Mesenchymal stem cell (in vitro differentiated cells and primary cell): Measurements from ENCODE around the gene POLR3K.

ENCODE experiments used
- DNase-seq: peaks from one replicate; pipeline ENCODE4 v3.0.0-alpha.2; 2013
- H2AFZ ChIP-seq: one replicate; pipeline ENCODE4 v1.6.1; 2013; ENCODE audit warnings: low read depth, mild to moderate bottlenecking, control low read depth, inconsistent platforms, low read length, moderate library complexity
- H2AK5ac ChIP-seq: 2 replicates; pipeline ENCODE4 v1.6.1; 2013; ENCODE audit warnings: low read length, moderate library complexity, mild to moderate bottlenecking, inconsistent platforms; ENCODE audit not compliant: severe bottlenecking
- H2BK120ac ChIP-seq: one replicate; pipeline ENCODE4 v1.6.1; 2013; ENCODE audit warnings: low read depth, mild to moderate bottlenecking, inconsistent platforms, low read length, moderate library complexity
- H2BK12ac ChIP-seq, 2 experiments: one replicate each; pipeline ENCODE4 v1.6.1; 2013; ENCODE audit warnings: inconsistent platforms in 2 of 2, low read length in 2 of 2, mild to moderate bottlenecking in 2 of 2, moderate library complexity in 2 of 2, control low read depth in 1 of 2
- H2BK15ac ChIP-seq: one replicate; pipeline ENCODE4 v1.6.1; 2013; ENCODE audit warnings: mild to moderate bottlenecking, low read depth, inconsistent platforms; ENCODE audit not compliant: poor library complexity, severe bottlenecking
- H2BK5ac ChIP-seq: 2 replicates; pipeline ENCODE4 v1.6.1; 2013; ENCODE audit warnings: low read depth, mild to moderate bottlenecking, low read length, control low read depth, inconsistent platforms; ENCODE audit not compliant: poor library complexity, severe bottlenecking
- H3K14ac ChIP-seq, 2 experiments: one replicate each; pipeline ENCODE4 v1.6.1; 2013; ENCODE audit warnings: inconsistent platforms in 2 of 2, low read length in 2 of 2, control low read depth in 1 of 2, mild to moderate bottlenecking in 1 of 2, moderate library complexity in 1 of 2
- H3K18ac ChIP-seq, 2 experiments: one replicate each; pipeline ENCODE4 v1.6.1; 2013; ENCODE audit warnings: inconsistent platforms in 2 of 2, low read length in 2 of 2, control low read depth in 1 of 2, low read depth in 1 of 2, mild to moderate bottlenecking in 1 of 2
- H3K23ac ChIP-seq, 2 experiments: one replicate each; pipeline ENCODE4 v1.6.1; 2013; ENCODE audit warnings: inconsistent platforms in 2 of 2, low read length in 2 of 2, mild to moderate bottlenecking in 2 of 2, moderate library complexity in 2 of 2, control low read depth in 1 of 2
- H3K27ac ChIP-seq: 2 replicates; pipeline ENCODE4 v1.5.1; 2013; ENCODE audit warnings: mild to moderate bottlenecking, moderate library complexity, low read length, control low read depth, inconsistent platforms; ENCODE audit not compliant: poor library complexity, severe bottlenecking
- H3K27me3 ChIP-seq, 2 experiments: 2 replicates each; pipeline versions ENCODE4 v1.6.1 to v1.7.0; 2013; ENCODE audit warnings: low read length in 2 of 2, mild to moderate bottlenecking in 2 of 2, moderate library complexity in 2 of 2, control low read depth in 1 of 2, inconsistent platforms in 1 of 2; ENCODE audit not compliant: control insufficient read depth in 1 of 2, insufficient read depth in 1 of 2
- H3K36me3 ChIP-seq, 2 experiments: 2 replicates each; pipeline versions ENCODE4 v1.6.1 to v1.7.0; 2013; ENCODE audit warnings: low read length in 2 of 2, control low read depth in 1 of 2, inconsistent platforms in 1 of 2, low read depth in 1 of 2, mild to moderate bottlenecking in 1 of 2; ENCODE audit not compliant: insufficient read depth in 2 of 2, control insufficient read depth in 1 of 2
- H3K4ac ChIP-seq, 2 experiments: one replicate each; pipeline ENCODE4 v1.6.1; 2013; ENCODE audit warnings: inconsistent platforms in 2 of 2, low read length in 2 of 2, mild to moderate bottlenecking in 2 of 2, moderate library complexity in 2 of 2, control low read depth in 1 of 2, low read depth in 1 of 2
- H3K4me1 ChIP-seq: 2 replicates; pipeline ENCODE4 v1.6.1; 2013; ENCODE audit warnings: low read depth, low read length, control low read depth; ENCODE audit not compliant: control insufficient read depth, insufficient read depth
- H3K4me2 ChIP-seq: 2 replicates; pipeline ENCODE4 v1.6.1; 2013; ENCODE audit warnings: low read length, mild to moderate bottlenecking, inconsistent platforms; ENCODE audit not compliant: poor library complexity, severe bottlenecking
- H3K4me3 ChIP-seq, 2 experiments: 2 replicates each; pipeline versions ENCODE4 v1.5.1 to v1.7.0; 2013; ENCODE audit warnings: low read length in 2 of 2, mild to moderate bottlenecking in 2 of 2, control low read depth in 1 of 2, low read depth in 1 of 2; ENCODE audit not compliant: insufficient read depth in 1 of 2
- H3K79me1 ChIP-seq: replicated peaks from 2 replicates; pipeline ENCODE4 v1.6.1; 2013; ENCODE audit warnings: mild to moderate bottlenecking, control low read depth, low read length, inconsistent platforms; ENCODE audit not compliant: poor library complexity, severe bottlenecking
- H3K9ac ChIP-seq: 2 replicates; pipeline ENCODE4 v1.7.0; 2013; ENCODE audit warnings: mild to moderate bottlenecking, low read length, moderate library complexity
- H3K9me3 ChIP-seq: 2 replicates; pipeline ENCODE4 v1.7.0; 2013; ENCODE audit warnings: mild to moderate bottlenecking, low read length; ENCODE audit not compliant: control insufficient read depth
- H4K8ac ChIP-seq: one replicate; pipeline ENCODE4 v1.6.1; 2013; ENCODE audit warnings: inconsistent platforms, mild to moderate bottlenecking, low read length, moderate library complexity
- H4K91ac ChIP-seq: one replicate; pipeline ENCODE4 v1.6.1; 2013; ENCODE audit warnings: mild to moderate bottlenecking, low read length, inconsistent platforms
- WGBS: methylation state at CpG from one replicate; pipeline ENCODE4 v1.1.7; 2013; ENCODE audit warnings: mixed read lengths; 5-methylcytosine and 5-hydroxymethylcytosine counted together

Gene POLR3K

DNA sequence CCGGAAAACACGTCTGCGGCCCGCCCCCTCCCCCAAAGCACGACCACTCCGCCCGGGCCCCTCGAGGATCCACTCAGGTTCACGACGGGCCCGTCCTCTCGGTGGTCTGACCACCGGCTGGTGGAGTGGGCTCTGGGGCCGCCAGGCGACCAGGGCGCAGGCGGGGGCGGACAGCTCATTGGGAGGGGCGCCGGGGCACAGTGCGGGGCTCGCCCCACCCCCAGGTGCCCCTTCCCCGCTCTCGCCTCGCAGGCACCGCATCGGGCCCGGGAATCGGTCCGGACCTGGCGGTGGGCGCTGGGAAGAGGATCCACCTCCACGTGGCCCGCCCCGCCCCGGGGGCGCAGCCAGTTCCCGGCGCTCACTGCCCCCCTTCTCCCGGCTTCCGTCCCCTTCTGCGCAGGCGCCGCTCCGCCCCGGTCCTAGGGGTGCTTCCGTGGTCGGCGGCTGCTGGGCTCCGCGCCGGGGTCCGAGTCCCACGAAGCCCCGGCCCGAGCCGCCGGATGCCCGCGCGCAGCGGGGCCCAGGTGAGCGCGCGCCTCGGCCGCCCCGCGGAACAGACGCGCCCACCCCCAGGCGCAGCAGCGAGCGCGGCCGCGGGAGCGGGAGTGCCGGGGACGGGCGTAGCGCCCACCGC, 24.5 kb upstream of the POLR3K start, which contains the start of gene MPG:
Gene MPG, plus strand, starts transcription at position 419 of the 637 bp plus-strand sequence. Its CDS starts 85 bp downstream, at position 504.
- peak; percentile 83 for DNase-seq
- peak within 1 kb of the TSS; percentile 76 to 97 for H2BK12ac ChIP-seq
- WGBS, result under 1% methylated on average over 76 of the region's 83 CpGs

DNA sequence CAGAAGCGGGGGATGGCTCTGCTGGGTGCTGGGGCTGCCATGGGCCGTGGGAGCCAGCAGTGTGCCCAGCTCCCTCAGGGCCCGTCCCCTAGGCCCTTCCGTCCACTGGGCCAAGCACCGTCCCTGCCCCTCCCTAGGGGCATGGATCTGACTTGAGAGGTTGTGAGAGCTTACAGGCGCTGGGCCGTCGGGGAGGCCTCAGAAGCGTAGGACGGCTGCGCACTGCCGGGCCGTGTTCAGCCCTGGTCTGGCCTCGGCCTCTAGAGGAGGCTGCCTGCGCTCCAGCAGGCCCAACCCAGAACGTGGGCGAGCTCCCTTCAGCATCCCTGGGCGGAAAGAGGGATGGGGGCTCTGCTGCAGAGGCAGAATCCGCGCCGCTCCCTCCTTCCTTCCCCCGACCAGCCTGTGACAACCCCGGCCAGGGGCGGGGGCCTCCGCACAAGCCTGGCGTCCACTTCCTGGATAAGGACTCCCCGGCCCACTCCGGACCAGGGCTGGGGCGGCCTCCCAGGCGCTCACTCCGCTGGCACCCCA, 23.9 kb upstream of the POLR3K start:
- Histone ChIP-seq H3K27ac (peak overlapping the region; percentile 90), H2AFZ (no peak overlapping the region), H2BK120ac (peak overlapping the region; percentile 100), H4K91ac (peak overlapping the region; percentile 99), H4K8ac (peak overlapping the region; percentile 98), H2BK12ac (peak overlapping the region; percentile 76 to 97), H3K4me1 (peaks cover 76% of the 10 kb centered on the region), H3K4ac (peak overlapping the region; percentile 92 to 100), H3K9ac (peak overlapping the region; percentile 92), H3K23ac (peak overlapping the region in 1 of 2 experiments; percentile 81), H3K27me3 (no peaks in the 10 kb centered on the region), H2BK5ac (peak overlapping the region; percentile 87), H3K9me3 (no peaks in the 10 kb centered on the region), H2BK15ac (peak overlapping the region; percentile 96), H3K14ac (peak overlapping the region in 1 of 2 experiments; percentile 96), H3K18ac (peak overlapping the region; percentile 99 to 100), H2AK5ac (peak overlapping the region; percentile 28), H3K36me3 (peaks cover 22 to 28% of the 10 kb centered on the region in 2 experiments), H3K4me3 (peak overlapping the region; percentile 84 to 88), H3K4me2 (peak overlapping the region; percentile 54), H3K79me1 (peaks cover 12% of the 10 kb centered on the region)
- DNase-seq, result peak; percentile 88
- WGBS, result 13% methylated on average over 27 of the region's 31 CpGs

More for the DNA sequence above, 24.5 kb upstream of the POLR3K start, which contains the start of gene MPG:
- Histone ChIP-seq H3K4me3 (peak within 1 kb of the TSS; percentile 84 to 88), H3K36me3 (peaks cover 25 to 34% of the 10 kb centered on the region in 2 experiments), H4K8ac (peak within 1 kb of the TSS; percentile 98), H3K4me1 (peaks cover 77% of the 10 kb centered on the region), H3K9ac (peak within 1 kb of the TSS; percentile 92), H3K27me3 (no peaks in the 10 kb centered on the region), H3K23ac (peak within 1 kb of the TSS in 1 of 2 experiments; percentile 96), H3K18ac (peak within 1 kb of the TSS; percentile 99 to 100), H2AFZ (peak within 1 kb of the TSS; percentile 18), H4K91ac (peak within 1 kb of the TSS; percentile 99), H3K14ac (peak within 1 kb of the TSS in 1 of 2 experiments; percentile 97), H2BK120ac (peak within 1 kb of the TSS; percentile 100), H3K79me1 (peaks cover 10% of the 10 kb centered on the region), H3K27ac (peak within 1 kb of the TSS; percentile 90), H2AK5ac (peak within 1 kb of the TSS; percentile 45), H3K4me2 (peak within 1 kb of the TSS; percentile 96), H3K4ac (peak within 1 kb of the TSS; percentile 95 to 100), H2BK15ac (peak within 1 kb of the TSS; percentile 96), H2BK5ac (peak within 1 kb of the TSS; percentile 87), H3K9me3 (no peaks in the 10 kb centered on the region)

DNA sequence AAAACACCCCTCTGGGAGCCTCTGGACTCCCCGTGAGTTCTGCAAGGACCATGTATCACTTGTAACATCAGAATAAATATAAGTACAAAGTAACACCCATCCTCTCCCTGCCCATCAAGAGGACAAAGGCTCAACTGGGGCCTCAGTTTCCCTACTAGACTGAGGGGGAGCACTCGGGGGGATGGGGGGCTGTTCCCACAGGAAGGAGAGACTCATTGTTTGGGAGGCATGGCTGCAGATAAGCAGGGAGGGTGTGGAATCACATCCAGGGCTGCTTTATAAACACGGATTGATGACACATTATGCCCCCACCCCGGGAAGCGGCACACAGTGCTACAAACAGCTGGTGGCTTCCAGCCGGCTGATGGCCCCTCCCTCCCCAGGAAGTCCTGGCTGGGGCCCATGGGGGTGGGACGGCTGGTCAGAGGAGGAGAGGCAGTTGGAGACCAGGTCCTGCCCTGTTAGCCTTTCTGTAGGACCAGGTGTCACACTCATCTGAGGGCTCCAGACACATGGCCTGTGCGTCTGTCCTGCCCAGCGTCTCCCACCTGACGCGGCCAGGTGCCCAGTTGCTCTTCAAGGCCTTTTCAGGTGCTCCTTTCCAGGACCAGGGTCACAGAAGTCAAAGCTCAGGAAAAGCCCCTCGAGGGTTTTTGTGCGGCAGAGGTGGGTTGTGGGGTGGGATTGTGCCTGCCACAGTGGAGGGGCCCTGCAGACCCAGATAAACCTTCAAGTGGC, 23.3 kb upstream of the POLR3K start:
- Histone ChIP-seq H3K18ac (peak overlapping the region; percentile 99 to 100), H3K14ac (peak overlapping the region in 1 of 2 experiments; percentile 96), H2AK5ac (peak overlapping the region; percentile 28), H2BK120ac (peak overlapping the region; percentile 100), H3K9ac (peak overlapping the region; percentile 92), H3K79me1 (peaks cover 12% of the 10 kb centered on the region), H3K27ac (peak overlapping the region; percentile 90), H3K4me2 (peak overlapping the region; percentile 54), H2AFZ (no peak overlapping the region), H3K36me3 (peaks cover 22 to 25% of the 10 kb centered on the region in 2 experiments), H3K23ac (peak overlapping the region in 1 of 2 experiments; percentile 81), H3K27me3 (no peaks in the 10 kb centered on the region), H3K4me3 (peak overlapping the region; percentile 84 to 88), H2BK15ac (peak overlapping the region; percentile 96), H3K9me3 (no peaks in the 10 kb centered on the region), H2BK12ac (peak overlapping the region; percentile 95 to 97), H4K91ac (peak overlapping the region; percentile 99), H3K4ac (peak overlapping the region; percentile 92 to 100), H2BK5ac (peak overlapping the region; percentile 87), H3K4me1 (peaks cover 73% of the 10 kb centered on the region), H4K8ac (peak overlapping the region; percentile 98)
- 14% methylated on average over 12 of the region's 13 CpGs for WGBS
- peak; percentile 96 for DNase-seq
